ENCODE results near the gene LCMT1. TPM values are rescaled to one million over a fixed set of nuclear protein-coding genes. Genes with fewer than 3 reads are reported as not detected.

The LCMT1 gene
- total and polyA plus RNA-seq, 9 donors = 29.4 to 58.9 (median 38.3) TPM

DNA sequence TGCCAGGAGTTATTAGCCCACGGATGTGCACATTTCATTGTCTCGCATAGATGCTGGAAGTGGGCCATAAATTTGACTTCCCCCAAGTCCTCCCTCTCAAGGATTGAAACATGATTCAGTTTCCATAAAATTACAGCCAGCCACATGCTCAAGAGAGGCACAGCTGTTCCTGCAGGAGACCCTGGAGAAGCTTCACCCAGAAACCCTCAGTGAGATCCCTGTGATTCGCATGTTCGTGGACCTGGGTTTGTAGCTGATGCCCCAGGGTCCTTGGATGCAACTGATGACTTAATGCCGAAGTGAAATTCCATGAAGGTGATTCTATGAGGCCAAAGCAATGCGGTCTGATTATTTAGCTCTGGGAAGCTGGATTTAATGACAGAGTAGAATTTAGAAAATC is 80.6 kb downstream of the LCMT1 start:
- Histone ChIP-seq H3K4me1 (ENCODE audit: insufficient read depth) (no peaks in the 10 kb centered on the region), H3K36me3 (no peaks in the 10 kb centered on the region), H3K9me3 (no peaks in the 10 kb centered on the region), H3K27ac (no peak overlapping the region), H3K27me3 (no peaks in the 10 kb centered on the region), H3K4me3 (no peak overlapping the region)
- intact Hi-C loops (cut with DNase I) = no loop called here
- TF ChIP-seq EP300 (IDR thresholded peaks at IDR 0.05) (no peak), POLR2A (IDR thresholded peaks at IDR 0.05) (no peak)
- TF ChIP-seq, protein P1, sequence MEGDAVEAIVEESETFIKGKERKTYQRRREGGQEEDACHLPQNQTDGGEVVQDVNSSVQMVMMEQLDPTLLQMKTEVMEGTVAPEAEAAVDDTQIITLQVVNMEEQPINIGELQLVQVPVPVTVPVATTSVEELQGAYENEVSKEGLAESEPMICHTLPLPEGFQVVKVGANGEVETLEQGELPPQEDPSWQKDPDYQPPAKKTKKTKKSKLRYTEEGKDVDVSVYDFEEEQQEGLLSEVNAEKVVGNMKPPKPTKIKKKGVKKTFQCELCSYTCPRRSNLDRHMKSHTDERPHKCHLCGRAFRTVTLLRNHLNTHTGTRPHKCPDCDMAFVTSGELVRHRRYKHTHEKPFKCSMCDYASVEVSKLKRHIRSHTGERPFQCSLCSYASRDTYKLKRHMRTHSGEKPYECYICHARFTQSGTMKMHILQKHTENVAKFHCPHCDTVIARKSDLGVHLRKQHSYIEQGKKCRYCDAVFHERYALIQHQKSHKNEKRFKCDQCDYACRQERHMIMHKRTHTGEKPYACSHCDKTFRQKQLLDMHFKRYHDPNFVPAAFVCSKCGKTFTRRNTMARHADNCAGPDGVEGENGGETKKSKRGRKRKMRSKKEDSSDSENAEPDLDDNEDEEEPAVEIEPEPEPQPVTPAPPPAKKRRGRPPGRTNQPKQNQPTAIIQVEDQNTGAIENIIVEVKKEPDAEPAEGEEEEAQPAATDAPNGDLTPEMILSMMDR (IDR thresholded peaks at IDR 0.05) = no peak
- no peak for DNase-seq
- 50 to 59% (median 52%) methylated on average over 6 of the region's 6 CpGs for WGBS, 3 donors

DNA sequence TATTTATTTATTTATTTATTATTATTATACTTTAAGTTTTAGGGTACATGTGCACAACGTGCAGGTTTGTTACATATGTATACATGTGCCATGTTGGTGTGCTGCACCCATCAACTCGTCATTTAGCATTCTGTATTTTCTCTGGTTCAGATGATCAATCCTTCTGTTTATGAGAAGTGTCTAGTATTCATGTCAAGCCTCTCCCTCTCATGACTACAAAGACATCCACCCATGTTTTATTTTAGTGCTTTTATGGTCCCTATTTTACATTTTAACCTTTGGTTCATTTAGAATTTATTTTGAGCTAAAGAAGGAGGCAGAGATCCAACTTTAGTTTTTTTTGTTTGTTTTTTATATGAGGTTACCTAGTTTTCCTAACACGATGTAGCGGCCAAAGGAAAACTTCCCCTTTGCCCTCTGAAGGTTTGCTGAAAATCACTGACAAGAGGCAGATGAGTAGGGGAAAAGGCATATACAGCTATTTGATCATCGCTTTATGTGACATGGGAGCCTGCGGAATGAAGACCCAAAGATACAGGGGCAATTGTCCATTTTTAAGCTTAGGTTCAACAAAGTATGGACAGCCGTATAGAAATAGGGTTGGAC is 82.8 kb downstream of the LCMT1 start:
- H3K27me3 ChIP-seq = no peaks in the 10 kb centered on the region
- H3K9me3 ChIP-seq = no peaks in the 10 kb centered on the region
- H3K27ac ChIP-seq = no peak overlapping the region
- H3K4me3 ChIP-seq = no peak overlapping the region
- no peaks in the 10 kb centered on the region for H3K4me1 ChIP-seq (ENCODE audit: insufficient read depth)
- TF ChIP-seq, protein P1 (IDR thresholded peaks at IDR 0.05) = no peak
- TF ChIP-seq POLR2A (IDR thresholded peaks at IDR 0.05) (no peak), EP300 (IDR thresholded peaks at IDR 0.05) (no peak)
- intact Hi-C loops (cut with DNase I) = no loop called here
- WGBS, 3 donors = 82 to 87% (median 83%) methylated on average over 7 of the region's 7 CpGs
- H3K36me3 ChIP-seq = no peaks in the 10 kb centered on the region
- DNase-seq = no peak

DNA sequence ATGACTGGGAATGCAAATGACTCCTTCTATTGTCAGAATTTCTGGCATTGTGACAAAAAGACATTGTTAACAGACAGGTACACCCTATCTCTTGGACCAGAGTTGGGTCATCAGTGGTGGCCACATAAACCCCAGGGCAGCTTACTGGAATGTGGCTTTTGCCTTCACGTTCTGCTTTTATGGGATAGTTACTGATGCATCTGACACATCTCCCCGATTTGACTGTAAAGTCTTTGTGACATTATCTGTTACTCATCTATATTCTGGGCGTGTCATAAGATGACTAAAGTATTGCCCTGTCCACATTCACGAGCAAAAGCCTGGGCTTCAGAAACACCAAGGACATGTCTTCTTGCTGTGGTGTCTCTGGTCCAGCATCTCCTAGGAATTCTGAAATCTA is 86.5 kb downstream of the LCMT1 start:
- Histone ChIP-seq H3K9me3 (no peaks in the 10 kb centered on the region), H3K27ac (no peak overlapping the region), H3K4me1 (ENCODE audit: insufficient read depth) (no peaks in the 10 kb centered on the region), H3K36me3 (no peaks in the 10 kb centered on the region), H3K4me3 (no peak overlapping the region), H3K27me3 (no peaks in the 10 kb centered on the region)
- DNase-seq = no peak
- no peak for TF ChIP-seq POLR2A (IDR thresholded peaks at IDR 0.05)
- TF ChIP-seq, protein P1 (IDR thresholded peaks at IDR 0.05) = no peak
- no peak for TF ChIP-seq EP300 (IDR thresholded peaks at IDR 0.05)
- WGBS, 3 donors = 83 to 88% (median 85%) methylated on average over 4 of the region's 4 CpGs
- intact Hi-C loops (cut with DNase I) = loop anchor here in 1 of 4 donors (5.0 kb wide), 1 partner anchor 566 kb away; no protein-coding TSS in a partner anchor

DNA sequence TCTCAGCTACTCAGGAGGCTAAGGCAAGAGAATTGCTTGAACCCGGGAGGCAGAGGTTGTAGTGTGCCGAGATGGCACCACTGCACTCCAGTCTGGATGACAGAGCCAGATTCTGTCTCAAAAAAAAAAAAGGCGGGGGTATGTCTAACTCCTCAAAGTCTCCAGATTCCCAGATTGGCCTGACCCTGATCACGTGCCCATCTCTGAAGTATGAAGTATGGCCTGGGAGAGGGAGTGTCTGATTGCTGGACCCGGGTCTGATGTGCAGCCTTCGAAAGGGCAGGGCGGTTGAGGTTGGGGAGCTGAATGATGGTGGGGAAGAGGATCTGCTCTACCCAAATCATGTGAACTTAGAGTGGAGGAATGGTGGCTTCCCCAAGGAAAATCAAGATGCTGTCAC is 87.9 kb downstream of the LCMT1 start:
- intact Hi-C loops (cut with DNase I) = loop anchor here in 1 of 4 donors (5.0 kb wide), 1 partner anchor 567 kb away; no protein-coding TSS in a partner anchor
- Histone ChIP-seq H3K9me3 (no peaks in the 10 kb centered on the region), H3K27me3 (no peaks in the 10 kb centered on the region), H3K27ac (no peak overlapping the region), H3K36me3 (no peaks in the 10 kb centered on the region), H3K4me1 (ENCODE audit: insufficient read depth) (no peaks in the 10 kb centered on the region), H3K4me3 (no peak overlapping the region)
- no peak for DNase-seq
- TF ChIP-seq EP300 (IDR thresholded peaks at IDR 0.05) = no peak
- TF ChIP-seq POLR2A (IDR thresholded peaks at IDR 0.05) = no peak
- TF ChIP-seq, protein P1 (IDR thresholded peaks at IDR 0.05) = no peak
- WGBS, 3 donors = 89 to 91% (median 90%) methylated on average over 7 of the region's 7 CpGs

Measured in ovary (tissue), 9 donors.